NCI-H748 treated with DMSO at 0.1 percent for 48 hours (cell line): ENCODE measurements around the gene TOX2.

Experiments
- DNase-seq: peaks from one replicate; lab custom pipeline; 2025; lab: John Stamatoyannopoulos, UW

TOX2 gene

GRCh38 chr20:44018942-44019637, 104.4 kb downstream of the TOX2 start:
- no peak for DNase-seq

GRCh38 chr20:44019638-44020335, 105.1 kb downstream of the TOX2 start:
- DNase-seq: no peak

- DNase-seq: no peak
These were observed 105.9 kb downstream of the TOX2 start for GRCh38 chr20:44020406-44021148.

GRCh38 chr20:44021186-44021585, 106.5 kb downstream of the TOX2 start:
- DNase-seq: no peak

- DNase-seq: no peak
These were observed 107.2 kb downstream of the TOX2 start for GRCh38 chr20:44021900-44022299.

- no peak for DNase-seq
These were observed 107.8 kb downstream of the TOX2 start for GRCh38 chr20:44022464-44022863.

- DNase-seq: no peak
These were observed 109.1 kb downstream of the TOX2 start for GRCh38 chr20:44023515-44024371.

- DNase-seq: no peak
These were observed 110.3 kb downstream of the TOX2 start for GRCh38 chr20:44024820-44025580.

- no peak for DNase-seq
These were observed 111.1 kb downstream of the TOX2 start for GRCh38 chr20:44025756-44026155.

GRCh38 chr20:44026647-44027342, 112.1 kb downstream of the TOX2 start:
- no peak for DNase-seq

- no peak for DNase-seq
These were observed 112.8 kb downstream of the TOX2 start for GRCh38 chr20:44027343-44028002.

- no peak for DNase-seq
These were observed 113.5 kb downstream of the TOX2 start for GRCh38 chr20:44028003-44028730.

GRCh38 chr20:44028868-44029847, 114.5 kb downstream of the TOX2 start:
- no peak for DNase-seq

GRCh38 chr20:44029848-44030230, 115.2 kb downstream of the TOX2 start:
- DNase-seq: no peak

GRCh38 chr20:44030394-44030793, 115.7 kb downstream of the TOX2 start:
- DNase-seq: no peak

GRCh38 chr20:44031001-44031574, 116.4 kb downstream of the TOX2 start:
- no peak for DNase-seq

- no peak for DNase-seq
These were observed 117.3 kb downstream of the TOX2 start for GRCh38 chr20:44031781-44032582.
